Transverse colon (tissue), 4 donors: ENCODE measurements around the gene FAM20C. TPM values are rescaled to one million over a fixed set of nuclear protein-coding genes. Genes with fewer than 3 reads are reported as not detected.

Experiments
- DNase-seq: peaks from one replicate; pipeline ENCODE4 v3.0.0-alpha.2; 2019
- H3K27ac ChIP-seq, 4 donors: fragments of 200-600 bp; sonication (generic); 2 replicates each; pipeline ENCODE4 v1.5.1; 2016 to 2018; ENCODE audit warnings: inconsistent platforms in 4 of 4
- H3K27me3 ChIP-seq: fragments of 200-600 bp; sonication (generic); 2 replicates; pipeline ENCODE4 v1.5.1; 2017; ENCODE audit warnings: inconsistent platforms
- H3K36me3 ChIP-seq, 4 donors: fragments of 200-600 bp; sonication (generic); 2 replicates each; pipeline ENCODE4 v1.5.1; 2017 to 2019; ENCODE audit warnings: inconsistent platforms in 4 of 4
- H3K4me1 ChIP-seq, 4 donors: fragments of 200-600 bp; sonication (generic); 2 replicates each; pipeline ENCODE4 v1.5.1; 2017 to 2020; ENCODE audit warnings: inconsistent platforms in 4 of 4
- H3K4me3 ChIP-seq, 4 donors: fragments of 200-600 bp; sonication (generic); 1 replicate in 1 of 4; 2 replicates in 3 of 4; pipeline versions ENCODE4 v1.5.1 to v1.6.1; 2017 to 2019; ENCODE audit warnings: inconsistent platforms in 4 of 4
- H3K9me3 ChIP-seq, 2 donors: fragments of 200-600 bp; sonication (generic); 2 replicates each; pipeline ENCODE4 v1.5.1; 2017 to 2019; ENCODE audit warnings: inconsistent platforms in 2 of 2
- CTCF ChIP-seq, 5 experiments: fragments of 200-600 bp in 3 of 5; fragments of 450-650 bp in 2 of 5; sonication (generic) in 3 of 5; IDR thresholded peaks; 1 replicate in 2 of 5; 2 replicates in 3 of 5; pipeline ENCODE4 v1.5.1; 2016 to 2017; ENCODE audit warnings: antibody characterized with exemption in 5 of 5, inconsistent platforms in 3 of 5, mild to moderate bottlenecking in 2 of 5, moderate library complexity in 1 of 5
- EP300 ChIP-seq: sonication (generic); formaldehyde crosslinking; IDR thresholded peaks from one replicate; pipeline ENCODE4 v1.6.1; 2017; ENCODE audit warnings: antibody characterized with exemption, low read depth
- POLR2A ChIP-seq: fragments of 450-650 bp; IDR thresholded peaks from one replicate; pipeline ENCODE4 v1.6.1; 2016; ENCODE audit warnings: antibody characterized with exemption, mild to moderate bottlenecking, moderate library complexity
- POLR2AphosphoS5 ChIP-seq, 3 donors: sonication (generic); formaldehyde crosslinking; IDR thresholded peaks; one replicate each; pipeline ENCODE4 v1.6.1; 2016; ENCODE audit warnings: antibody characterized with exemption in 3 of 3
- WGBS, 2 donors: methylation state at CpG; one replicate each; pipeline ENCODE4 v1.1.5; 2018; ENCODE audit warnings: low coverage in 1 of 2; 5-methylcytosine and 5-hydroxymethylcytosine counted together
- in situ Hi-C, 4 donors: fragments of 200-750 bp; cut with MboI; loops; one replicate each; pipeline versions ENCODE4 v1.15.0 to v1.15.1; 2017; ENCODE audit warnings: low sequenced_read_pairs in 3 of 4, low pct_ligation_motif_present in 1 of 4, low pct_unique_long_range_greater_than_20kb in 1 of 4
- intact Hi-C: fragments of 100-400 bp; cut with DNase I; formaldehyde crosslinking; loops from one replicate; pipeline ENCODE4 v1.15.1; 2023; ENCODE audit warnings: low total_unique reads
- total RNA-seq, 4 donors: library from RNA; depleted of rRNA; stranded (reverse); fragments of >200 nt; gene quantifications; one replicate each; pipeline ENCODE4 v1.1.0, GENCODE V29; 2016

Gene FAM20C
- total RNA-seq, 4 donors from 2014 or later: 10.5 to 62.3 (median 23.5) TPM

GRCh38 chr7:268991-269390 lies 76.6 kb downstream of the FAM20C start:
- intact Hi-C loops: no loop called here
- H3K36me3 ChIP-seq: no peaks in the 10 kb centered on the region
- no peak overlapping the region for H3K27ac ChIP-seq
- in situ Hi-C loops: no loop called here
- TF ChIP-seq CTCF (IDR thresholded peaks at IDR 0.05) (no peak), EP300 (no peak), POLR2AphosphoS5 (IDR thresholded peaks at IDR 0.05) (no peak), POLR2A (no peak)
- no peaks in the 10 kb centered on the region for H3K27me3 ChIP-seq
- 73 to 85% methylated on average over 4 to 12 of the region's 12 CpGs for WGBS, 2 donors
- peaks cover 0 to 3% of the 10 kb centered on the region in 2 donors for H3K9me3 ChIP-seq
- peaks cover 0 to 18% (median 16%) of the 10 kb centered on the region in 4 donors for H3K4me1 ChIP-seq
- DNase-seq: no peak
- H3K4me3 ChIP-seq: no peak overlapping the region

DNA sequence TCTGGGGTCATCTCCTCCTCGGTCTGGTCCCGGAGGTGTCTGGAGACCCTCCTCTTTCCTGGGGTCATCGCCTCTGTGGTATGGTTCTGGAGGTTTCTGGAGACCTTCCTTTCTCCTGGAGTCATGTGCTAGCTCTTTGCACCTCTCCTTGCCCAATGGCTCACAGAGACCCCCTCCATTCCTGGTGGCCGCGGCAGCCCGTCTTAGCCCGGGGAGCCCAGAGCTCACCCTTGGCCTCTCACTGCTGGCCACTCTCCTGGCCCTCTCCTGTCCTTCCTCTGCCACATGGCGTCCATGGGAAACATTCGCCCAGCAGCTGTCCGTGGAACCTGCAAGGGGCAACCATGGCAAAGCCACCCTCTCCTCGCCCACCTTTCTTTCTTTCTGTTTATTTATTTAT lies 77.3 kb downstream of the FAM20C start:
- no peak overlapping the region for H3K27ac ChIP-seq
- TF ChIP-seq POLR2A (no peak), EP300 (no peak), CTCF (IDR thresholded peaks at IDR 0.05) (no peak), POLR2AphosphoS5 (IDR thresholded peaks at IDR 0.05) (no peak)
- no peaks in the 10 kb centered on the region for H3K27me3 ChIP-seq
- peaks cover 0 to 3% of the 10 kb centered on the region in 2 donors for H3K9me3 ChIP-seq
- no peaks in the 10 kb centered on the region for H3K36me3 ChIP-seq
- intact Hi-C loops: no loop called here
- in situ Hi-C loops: no loop called here
- DNase-seq: no peak
- 87% methylated on average over 11 of the region's 11 CpGs; no CpG with 5 or more reads in 1 of the 2 donors for WGBS, 2 donors
- H3K4me1 ChIP-seq: peaks cover 0 to 11% (median 10%) of the 10 kb centered on the region in 4 donors
- no peak overlapping the region for H3K4me3 ChIP-seq

GRCh38 chr7:270351-270983 lies 78.1 kb downstream of the FAM20C start:
- TF ChIP-seq POLR2A: no peak
- TF ChIP-seq CTCF (IDR thresholded peaks at IDR 0.05): no peak
- TF ChIP-seq POLR2AphosphoS5 (IDR thresholded peaks at IDR 0.05): no peak
- TF ChIP-seq EP300: no peak
- Histone ChIP-seq H3K36me3 (no peaks in the 10 kb centered on the region), H3K27me3 (no peaks in the 10 kb centered on the region), H3K9me3 (peaks cover 0 to 3% of the 10 kb centered on the region in 2 donors), H3K27ac (no peak overlapping the region), H3K4me3 (no peak overlapping the region), H3K4me1 (peaks cover 0 to 5% (median 4%) of the 10 kb centered on the region in 4 donors)
- 20 to 77% methylated on average over 1 to 11 of the region's 11 CpGs for WGBS, 2 donors
- intact Hi-C loops: no loop called here
- no peak for DNase-seq
- in situ Hi-C loops: no loop called here

- intact Hi-C loops: no loop called here
- no peaks in the 10 kb centered on the region for H3K36me3 ChIP-seq
- WGBS, 2 donors: 88% methylated on average over 3 to 14 of the region's 14 CpGs
- H3K4me1 ChIP-seq: peaks cover 0 to 3% (median 0%) of the 10 kb centered on the region in 4 donors
- H3K27me3 ChIP-seq: no peaks in the 10 kb centered on the region
- H3K4me3 ChIP-seq: no peak overlapping the region
- TF ChIP-seq EP300 (no peak), CTCF (IDR thresholded peaks at IDR 0.05) (no peak), POLR2A (no peak)
- peaks cover 0 to 3% of the 10 kb centered on the region in 2 donors for H3K9me3 ChIP-seq
- no peak overlapping the region for H3K27ac ChIP-seq
- DNase-seq: no peak
- in situ Hi-C loops: no loop called here
Observed at GRCh38 chr7:271266-272107, 79.1 kb downstream of the FAM20C start.
